HCT116 (cell line): ENCODE results near the gene N4BP2.

ENCODE experiments used
- CTCF ChIP-seq, 3 experiments: fragments of 200-600 bp in 1 of 3; sonication (generic) in 1 of 3; IDR thresholded peaks in 2 of 3; conservative IDR thresholded peaks in 1 of 3; 2 replicates each; pipeline ENCODE4 v1.5.1; 2012 to 2017; ENCODE audit warnings: low read depth in 2 of 3, low read length in 2 of 3, antibody characterized with exemption in 1 of 3, borderline replicate concordance in 1 of 3, control low read depth in 1 of 3, mild to moderate bottlenecking in 1 of 3, mixed read lengths in 1 of 3, mixed run types in 1 of 3, moderate library complexity in 1 of 3; ENCODE audit not compliant: insufficient read depth in 1 of 3
- EZH2 ChIP-seq: fragments of 200-600 bp; sonication (generic); IDR thresholded peaks from 2 replicates; pipeline ENCODE4 v1.6.1; 2017; ENCODE audit warnings: antibody characterized with exemption, mixed run types
- POLR2A ChIP-seq: IDR thresholded peaks from 2 replicates; pipeline ENCODE4 v1.7.0; 2011; ENCODE audit warnings: borderline replicate concordance; ENCODE audit not compliant: insufficient read depth, insufficient read length; ENCODE audit errors: extremely low read depth
- RAD21 ChIP-seq: IDR thresholded peaks from 2 replicates; pipeline ENCODE4 v1.6.1; 2012; ENCODE audit warnings: low read depth, mild to moderate bottlenecking

GRCh38 chr4:40059362-40059761, 2.7 kb downstream of the N4BP2 start:
- no peak for TF ChIP-seq CTCF (IDR thresholded peaks at IDR 0.05 in 2 of 3, conservative IDR thresholded peaks at IDR 0.05 in 1 of 3; ENCODE audit: borderline replicate concordance in 1 of 3, insufficient read depth in 1 of 3, low read depth in 2 of 3, low read length in 2 of 3)
- no peak for TF ChIP-seq POLR2A
- TF ChIP-seq RAD21: no peak
- TF ChIP-seq EZH2: no peak
